C4-2B (cell line): ENCODE measurements around the gene LCN15.

Experiments
- ZFX ChIP-seq: fragments of 450-650 bp; IDR thresholded peaks from 2 replicates; pipeline ENCODE4 v1.6.1; 2017
- TF ChIP-seq, protein P1 (sequence below): fragments of 450-650 bp; conservative IDR thresholded peaks from 2 replicates; pipeline ENCODE4 v1.5.1; 2017; ENCODE audit warnings: mild to moderate bottlenecking

DNA sequence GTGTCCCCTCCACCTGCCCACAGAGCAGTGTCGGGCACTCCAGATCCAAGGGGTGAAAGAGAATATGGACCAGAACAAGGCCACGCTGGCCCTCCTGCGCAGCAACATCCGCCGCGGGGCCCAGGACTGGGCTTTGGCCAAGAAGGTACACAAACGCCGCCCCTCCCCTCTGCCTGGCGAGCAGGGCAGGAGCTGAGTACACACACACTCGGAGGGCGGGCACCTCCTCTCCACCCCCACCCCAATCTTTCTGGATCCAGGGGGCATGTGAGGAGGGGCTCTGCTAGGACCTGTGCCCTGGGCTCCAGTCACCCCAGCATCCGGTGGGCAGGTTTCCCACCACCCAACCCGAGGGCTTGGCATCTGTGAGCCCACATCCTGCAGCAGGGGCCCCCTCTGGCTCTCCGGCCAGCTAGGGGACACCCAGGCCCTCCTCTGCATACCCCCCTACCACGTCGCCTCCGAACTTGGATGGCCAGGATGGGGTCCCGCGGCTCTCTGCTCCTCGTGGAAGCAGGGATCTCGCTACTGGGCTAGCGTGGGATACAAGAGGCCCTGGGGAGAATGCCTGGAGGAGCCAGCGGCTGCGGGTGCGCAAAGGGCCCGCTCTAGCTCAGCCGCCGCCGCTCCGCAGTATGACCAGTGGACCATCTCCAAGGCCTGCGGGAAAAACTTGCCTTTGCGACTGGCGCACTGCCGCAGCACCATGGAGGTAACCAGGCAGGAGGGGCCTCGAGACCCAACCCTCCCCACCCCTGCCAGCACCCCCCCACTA lies 34.9 kb upstream of the LCN15 start:
- TF ChIP-seq, protein P1, sequence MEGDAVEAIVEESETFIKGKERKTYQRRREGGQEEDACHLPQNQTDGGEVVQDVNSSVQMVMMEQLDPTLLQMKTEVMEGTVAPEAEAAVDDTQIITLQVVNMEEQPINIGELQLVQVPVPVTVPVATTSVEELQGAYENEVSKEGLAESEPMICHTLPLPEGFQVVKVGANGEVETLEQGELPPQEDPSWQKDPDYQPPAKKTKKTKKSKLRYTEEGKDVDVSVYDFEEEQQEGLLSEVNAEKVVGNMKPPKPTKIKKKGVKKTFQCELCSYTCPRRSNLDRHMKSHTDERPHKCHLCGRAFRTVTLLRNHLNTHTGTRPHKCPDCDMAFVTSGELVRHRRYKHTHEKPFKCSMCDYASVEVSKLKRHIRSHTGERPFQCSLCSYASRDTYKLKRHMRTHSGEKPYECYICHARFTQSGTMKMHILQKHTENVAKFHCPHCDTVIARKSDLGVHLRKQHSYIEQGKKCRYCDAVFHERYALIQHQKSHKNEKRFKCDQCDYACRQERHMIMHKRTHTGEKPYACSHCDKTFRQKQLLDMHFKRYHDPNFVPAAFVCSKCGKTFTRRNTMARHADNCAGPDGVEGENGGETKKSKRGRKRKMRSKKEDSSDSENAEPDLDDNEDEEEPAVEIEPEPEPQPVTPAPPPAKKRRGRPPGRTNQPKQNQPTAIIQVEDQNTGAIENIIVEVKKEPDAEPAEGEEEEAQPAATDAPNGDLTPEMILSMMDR: no peak
- 0 out of 2 replicates have a peak, but pooled peaks have one; percentile 12 for TF ChIP-seq ZFX
